ENCODE results near the gene ACP7.

ACP7 gene

GRCh38 chr19:39083983-39084731 is at the start of gene ACP7:
TSS of gene ACP7 (plus strand) at chr19:39084368. CDS start at chr19:39085270, 902 bp downstream.
- H3K36me3 ChIP-seq (ENCODE audit: low read length): no peaks in the 10 kb centered on the region
- H3K9ac ChIP-seq (ENCODE audit: low read length): no peak within 1 kb of the TSS
- TF ChIP-seq CTCF (IDR thresholded peaks at IDR 0.05; ENCODE audit: insufficient read depth, low read length, poor library complexity, severe bottlenecking): no peak
- no peak for TF ChIP-seq EZH2phosphoT487 (conservative IDR thresholded peaks at IDR 0.05; ENCODE audit: low read length)
- H3K9me2 ChIP-seq (replicated peaks; ENCODE audit: insufficient read depth, low read length): no peaks in the 10 kb centered on the region
- no peaks in the 10 kb centered on the region for H3K79me2 ChIP-seq (ENCODE audit: insufficient read depth, low read length)
- H2AFZ ChIP-seq (ENCODE audit: low read depth, low read length, severe bottlenecking): no peak within 1 kb of the TSS
- no peak within 1 kb of the TSS for H3K4me3 ChIP-seq (ENCODE audit: insufficient read depth, low read length, poor library complexity, severe bottlenecking)
- no peaks in the 10 kb centered on the region for H3F3A ChIP-seq (ENCODE audit: insufficient read depth)
- no peaks in the 10 kb centered on the region for H3K27me3 ChIP-seq (ENCODE audit: low read length)
- no peak within 1 kb of the TSS for H3K27ac ChIP-seq (ENCODE audit: low read depth, low read length)
- no peaks in the 10 kb centered on the region for H4K20me1 ChIP-seq (ENCODE audit: low read depth, low read length)
- H3K4me2 ChIP-seq (ENCODE audit: low read depth, low read length, poor library complexity, severe bottlenecking): no peak within 1 kb of the TSS
- no peaks in the 10 kb centered on the region for H3K9me3 ChIP-seq (ENCODE audit: insufficient read depth, low read length)

- no peaks in the 10 kb centered on the region for H3K9me3 ChIP-seq (ENCODE audit: insufficient read depth, low read length)
- H2AFZ ChIP-seq (ENCODE audit: low read depth, low read length, severe bottlenecking): no peak overlapping the region
- no peak overlapping the region for H3K4me3 ChIP-seq (ENCODE audit: insufficient read depth, low read length, poor library complexity, severe bottlenecking)
- H3K27ac ChIP-seq (ENCODE audit: low read depth, low read length): no peak overlapping the region
- H3K4me2 ChIP-seq (ENCODE audit: low read depth, low read length, poor library complexity, severe bottlenecking): no peak overlapping the region
- no peaks in the 10 kb centered on the region for H3F3A ChIP-seq (ENCODE audit: insufficient read depth)
- H3K27me3 ChIP-seq (ENCODE audit: low read length): no peaks in the 10 kb centered on the region
- H3K9me2 ChIP-seq (replicated peaks; ENCODE audit: insufficient read depth, low read length): no peaks in the 10 kb centered on the region
- H3K9ac ChIP-seq (ENCODE audit: low read length): no peak overlapping the region
- no peaks in the 10 kb centered on the region for H3K79me2 ChIP-seq (ENCODE audit: insufficient read depth, low read length)
- H4K20me1 ChIP-seq (ENCODE audit: low read depth, low read length): no peaks in the 10 kb centered on the region
- no peak for TF ChIP-seq CTCF (IDR thresholded peaks at IDR 0.05; ENCODE audit: insufficient read depth, low read length, poor library complexity, severe bottlenecking)
- TF ChIP-seq EZH2phosphoT487 (conservative IDR thresholded peaks at IDR 0.05; ENCODE audit: low read length): no peak
- H3K36me3 ChIP-seq (ENCODE audit: low read length): no peaks in the 10 kb centered on the region
Measured at GRCh38 chr19:39036581-39036980, 47.6 kb upstream of the ACP7 start.

- H3K4me2 ChIP-seq (ENCODE audit: low read depth, low read length, poor library complexity, severe bottlenecking): no peak overlapping the region
- no peak overlapping the region for H3K27ac ChIP-seq (ENCODE audit: low read depth, low read length)
- H4K20me1 ChIP-seq (ENCODE audit: low read depth, low read length): no peaks in the 10 kb centered on the region
- H3K9me3 ChIP-seq (ENCODE audit: insufficient read depth, low read length): no peaks in the 10 kb centered on the region
- H3K36me3 ChIP-seq (ENCODE audit: low read length): no peaks in the 10 kb centered on the region
- H3F3A ChIP-seq (ENCODE audit: insufficient read depth): no peaks in the 10 kb centered on the region
- no peak overlapping the region for H2AFZ ChIP-seq (ENCODE audit: low read depth, low read length, severe bottlenecking)
- H3K27me3 ChIP-seq (ENCODE audit: low read length): no peaks in the 10 kb centered on the region
- H3K79me2 ChIP-seq (ENCODE audit: insufficient read depth, low read length): no peaks in the 10 kb centered on the region
- no peak overlapping the region for H3K4me3 ChIP-seq (ENCODE audit: insufficient read depth, low read length, poor library complexity, severe bottlenecking)
- TF ChIP-seq CTCF (IDR thresholded peaks at IDR 0.05; ENCODE audit: insufficient read depth, low read length, poor library complexity, severe bottlenecking) (no peak), EZH2phosphoT487 (conservative IDR thresholded peaks at IDR 0.05; ENCODE audit: low read length) (no peak)
- H3K9ac ChIP-seq (ENCODE audit: low read length): no peak overlapping the region
- no peaks in the 10 kb centered on the region for H3K9me2 ChIP-seq (replicated peaks; ENCODE audit: insufficient read depth, low read length)
Measured at GRCh38 chr19:39037194-39037593, 47.0 kb upstream of the ACP7 start.
